K562 (cell line): ENCODE data around the gene BNIP5. TPM values are rescaled to one million over a fixed set of nuclear protein-coding genes. Genes with fewer than 3 reads are reported as not detected.

Experiments used
- ATAC-seq: fragments of 200-7000 bp; cut with Tn5 transposase; 3 replicates; pipeline ENCODE4 v1.9.1; 2020; ENCODE audit warnings: moderate library complexity
- BruUV-seq: library from RNA; stranded (reverse); fragments of 400-500 nt; replicated peaks from 2 replicates; lab custom pipeline; 2021; lab: Mats Ljungman, UMichigan
- CTCF ChIA-PET: fragments of 300-600 bp; formaldehyde crosslinking; extraction: SDS; loops from one replicate; lab custom pipeline; 2021; ENCODE audit warnings: low intra/inter-chr PET ratio; lab: Yijun Ruan, JAX
- POLR2A ChIA-PET: fragments of 300-600, 350-650 bp; sonication (Branson Sonifier 250); formaldehyde crosslinking; extraction: SDS; loops from one replicate; lab custom pipeline; 2021; ENCODE audit warnings: antibody characterized with exemption, inconsistent platforms; lab: Yijun Ruan, JAX
- DNase-seq, 4 experiments: peaks; one replicate each; pipeline versions ENCODE4 v3.0.0 to v3.0.0-alpha.2; 2011 to 2018; ENCODE audit warnings: low spot score in 3 of 4, mixed read lengths in 3 of 4; ENCODE audit errors: extremely low read depth in 1 of 4
- FAIRE-seq: peaks from 2 replicates; lab custom pipeline; 2011; peaks lifted over from hg19 to GRCh38; lab: Jason Lieb, UNC
- H2AFZ ChIP-seq: 2 replicates; pipeline ENCODE4 v1.6.0; 2011; ENCODE audit warnings: low read depth, low read length, control low read depth, inconsistent platforms
- H3K27ac ChIP-seq: fragments of 200-600 bp; 3 replicates; pipeline ENCODE4 v1.8.0; 2011; ENCODE audit warnings: low read depth, mild to moderate bottlenecking, control low read depth, inconsistent platforms, low read length, moderate library complexity, mixed read lengths; ENCODE audit errors: extremely low read depth
- H3K27me3 ChIP-seq, 2 experiments: fragments of 300-600 bp in 1 of 2; 2 replicates in 1 of 2; 3 replicates in 1 of 2; pipeline versions ENCODE4 v1.6.0 to v1.8.0; 2011; ENCODE audit warnings: inconsistent platforms in 2 of 2, low read length in 2 of 2, mild to moderate bottlenecking in 1 of 2, mixed read lengths in 1 of 2, moderate library complexity in 1 of 2; ENCODE audit not compliant: control insufficient read depth in 2 of 2, insufficient read depth in 2 of 2
- H3K36me3 ChIP-seq: fragments of 300-600 bp; 3 replicates; pipeline ENCODE4 v1.8.0; 2011; ENCODE audit warnings: mild to moderate bottlenecking, low read length, inconsistent platforms; ENCODE audit not compliant: control insufficient read depth, insufficient read depth
- H3K4me1 ChIP-seq, 2 experiments: fragments of 200-600 bp in 1 of 2; replicated peaks in 1 of 2; 2 replicates in 1 of 2; 3 replicates in 1 of 2; pipeline versions ENCODE4 v1.5.1 to v1.8.0; 2011; ENCODE audit warnings: inconsistent platforms in 2 of 2, low read length in 2 of 2, mild to moderate bottlenecking in 1 of 2, mixed read lengths in 1 of 2, moderate library complexity in 1 of 2; ENCODE audit not compliant: control insufficient read depth in 2 of 2, insufficient read depth in 2 of 2
- H3K4me2 ChIP-seq: 2 replicates; pipeline ENCODE4 v1.6.1; 2011; ENCODE audit warnings: low read length, control low read depth, inconsistent platforms, mixed read lengths; ENCODE audit not compliant: insufficient read depth
- H3K4me3 ChIP-seq: fragments of 200-600 bp; sonication (generic), shearing (Covaris generic); 2 replicates; pipeline ENCODE4 v1.5.1; 2016; ENCODE audit warnings: control low read depth, inconsistent platforms
- H3K79me2 ChIP-seq: fragments of 200-600 bp; 3 replicates; pipeline ENCODE4 v1.8.0; 2011; ENCODE audit warnings: low read length, inconsistent platforms; ENCODE audit not compliant: control insufficient read depth, insufficient read depth
- H3K9ac ChIP-seq, 2 experiments: 2 replicates each; pipeline versions ENCODE4 v1.6.0 to v1.6.1; 2011; ENCODE audit warnings: low read depth in 2 of 2, low read length in 2 of 2, control low read depth in 1 of 2, inconsistent platforms in 1 of 2, mild to moderate bottlenecking in 1 of 2, mixed read lengths in 1 of 2; ENCODE audit not compliant: insufficient read depth in 1 of 2
- H3K9me1 ChIP-seq: one replicate; pipeline ENCODE4 v1.6.0; 2011; ENCODE audit warnings: inconsistent platforms, mild to moderate bottlenecking, low read length, moderate library complexity; ENCODE audit not compliant: control insufficient read depth, insufficient read depth
- H3K9me3 ChIP-seq: replicated peaks from 2 replicates; pipeline ENCODE4 v1.5.1; 2011; ENCODE audit warnings: low read depth, low read length, inconsistent platforms; ENCODE audit not compliant: control insufficient read depth, insufficient read depth
- H4K20me1 ChIP-seq: replicated peaks from 2 replicates; pipeline ENCODE4 v1.6.1; 2011; ENCODE audit warnings: low read length, inconsistent platforms, mixed read lengths; ENCODE audit not compliant: control insufficient read depth, insufficient read depth
- CEBPB ChIP-seq: fragments of 450-650 bp; IDR thresholded peaks from 2 replicates; pipeline ENCODE4 v1.6.1; 2016; ENCODE audit warnings: missing genetic modification characterization, missing compliant biosample characterization
- CEBPG ChIP-seq, 3 experiments: fragments of 200-800 bp in 1 of 3; sonication (Bioruptor generic) in 1 of 3; sonication (generic) in 1 of 3; formaldehyde crosslinking in 1 of 3; IDR thresholded peaks in 2 of 3; conservative IDR thresholded peaks in 1 of 3; 2 replicates each; pipeline versions ENCODE4 v1.6.1 to v1.8.0; 2016 to 2022; ENCODE audit warnings: missing compliant biosample characterization in 2 of 3, missing genetic modification characterization in 2 of 3, mild to moderate bottlenecking in 1 of 3, missing genetic modification reagents in 1 of 3
- GTF2A2 ChIP-seq: IDR thresholded peaks from 2 replicates; pipeline ENCODE4 v1.6.1; 2016; ENCODE audit warnings: mild to moderate bottlenecking, missing genetic modification characterization, missing compliant biosample characterization
- TFAP4 ChIP-seq: sonication (generic); formaldehyde crosslinking; IDR thresholded peaks from 2 replicates; pipeline ENCODE4 v1.8.0; 2022; ENCODE audit warnings: missing genetic modification reagents, mild to moderate bottlenecking, moderate library complexity, borderline replicate concordance
- WGBS: fragments of 100-300 bp; shearing (Covaris generic); methylation state at CpG from one replicate; pipeline ENCODE4 v1.1.6; 2016; ENCODE audit warnings: low coverage, mixed read lengths; ENCODE audit not compliant: insufficient coverage; ENCODE audit errors: missing lambda C conversion rate; 5-methylcytosine and 5-hydroxymethylcytosine counted together
- in situ Hi-C: fragments of 300-500 bp; cut with MboI; formaldehyde crosslinking; loops from 4 replicates; pipeline ENCODE4 v1.15.0; 2018; ENCODE audit warnings: inconsistent platforms, mixed read lengths
- intact Hi-C: fragments of 100-400 bp; cut with micrococcal nuclease; formaldehyde crosslinking; loops from 2 replicates; pipeline ENCODE4 v1.14.2; 2022
- polyA plus RNA-seq, 8 experiments: library from polyadenylated mRNA; depleted of rRNA in 4 of 8; stranded (reverse) in 5 of 8; unstranded in 3 of 8; fragments of >200 nt; fragmentation: Nextera tagmentation in 2 of 8; fragmentation: Illumina TruSeq in 1 of 8; extraction: Ambion mirVana in 2 of 8; extraction: Trizol in 1 of 8; gene quantifications; 2 replicates each; pipeline versions ENCODE4 v1.2.1 to v1.2.3, GENCODE V29; 2011 to 2014; ENCODE audit warnings: inconsistent platforms in 1 of 8, missing spikeins in 1 of 8
- total RNA-seq, 7 experiments: library from RNA; depleted of rRNA in 6 of 7; stranded (reverse); fragments of >200 nt in 6 of 7; fragmentation: Illumina TruSeq in 2 of 7; extraction: Trizol in 2 of 7; gene quantifications; 2 replicates each; pipeline versions ENCODE4 v1.2.1 to v1.2.3, GENCODE V29; 2011 to 2021; ENCODE audit warnings: low replicate concordance in 1 of 7

Gene BNIP5
- total and polyA plus RNA-seq, 9 of the 15 experiments (the other 6 are each of a cell fraction or from before 2014, with no cell fraction given): not detected

- TF ChIP-seq GTF2A2 (tag) (no peak), CEBPB (tag) (peak; percentile 76), CEBPG (CRISPR knock-in tag; IDR thresholded peaks at IDR 0.05) (no peak), CEBPG (tag; conservative IDR thresholded peaks at IDR 0.05 in 1 of 2, IDR thresholded peaks at IDR 0.05 in 1 of 2) (peak in 1 of 2 experiments; percentile 59; a peak in 1 of 4 replicates), TFAP4 (CRISPR knock-in tag) (0 out of 2 replicates have a peak, but pooled peaks have one; percentile 23)
- Histone ChIP-seq H3K4me2 (no peak within 1 kb of the TSS), H3K79me2 (no peaks in the 10 kb centered on the region), H3K27me3 (peaks cover 52 to 71% of the 10 kb centered on the region in 2 experiments), H3K27ac (no peak within 1 kb of the TSS), H3K4me3 (no peak within 1 kb of the TSS), H3K36me3 (no peaks in the 10 kb centered on the region), H3K4me1 (peaks cover 6 to 22% of the 10 kb centered on the region in 2 experiments; a peak in 4 of 5 replicates), H3K9me1 (no peaks in the 10 kb centered on the region), H3K9ac (peak within 1 kb of the TSS in 1 of 2 experiments; percentile 57; a peak in 2 of 4 replicates), H3K9me3 (no peaks in the 10 kb centered on the region), H2AFZ (no peak within 1 kb of the TSS), H4K20me1 (0 out of 2 replicates have a peak, but pooled peaks cover 5% of the 10 kb centered on the region)
- POLR2A ChIA-PET: interaction anchor here (0.6 to 0.9 kb wide), 4 partner anchors 14 to 217 kb away, joined by 3 to 4 read pairs (median 3); no protein-coding TSS in a partner anchor
- DNase-seq (no peak), ATAC-seq (peak; percentile 43; the same call in 2 of the 3 replicates), FAIRE-seq (no peak)
- BruUV-seq: no TSS peak
- WGBS: 12% methylated on average over 32 of the region's 32 CpGs
- CTCF ChIA-PET: no interaction called here
- in situ Hi-C loops (no loop called here), intact Hi-C loops (no loop called here)
Measured at GRCh38 chr6:36269834-36270705, 66.6 kb downstream of the BNIP5 start, which contains the start of gene PNPLA1. TSS of gene PNPLA1 (plus strand) at chr6:36270060. CDS start at chr6:36270460, 400 bp downstream.
